ENCODE results near the gene IFNA13. TPM values are rescaled to one million over a fixed set of nuclear protein-coding genes. Genes with fewer than 3 reads are reported as not detected.
A peak's percentile ranks its signal among the peaks of the same experiment; 100 is the strongest.

Gene IFNA13
- polyA plus RNA-seq, 3 donors = not detected

GRCh38 chr9:21333226-21333625 lies 34.6 kb downstream of the IFNA13 start:
- peak overlapping the region; percentile 25 to 30 for H3K4me3 Mint-ChIP-seq
- no peaks in the 10 kb centered on the region for H3K9me3 ChIP-seq (replicated peaks in 1 of 2; ENCODE audit: control insufficient read depth in 1 of 2, insufficient read depth in 1 of 2, low read length in 2 of 2)
- H4K20me1 ChIP-seq (ENCODE audit: insufficient read depth, low read length) = peaks cover 57% of the 10 kb centered on the region
- peaks cover 17 to 21% of the 10 kb centered on the region in 2 donors for H3K36me3 Mint-ChIP-seq
- intact Hi-C loops (cut with micrococcal nuclease) = loop anchor here in 1 of 2 donors (10.0 kb wide), 2 partner anchors 52 to 112 kb away; partner anchors contain the start of genes IFNA1 and IFNA2
- peaks cover 71% of the 10 kb centered on the region for H3K79me2 ChIP-seq (ENCODE audit: insufficient read depth, low read length)
- H2AFZ ChIP-seq (ENCODE audit: insufficient read depth, low read depth, low read length, poor library complexity, severe bottlenecking) = no peak overlapping the region
- WGBS (ENCODE audit: insufficient coverage) = no CpG with 5 or more reads among the region's 2 CpGs
- H3K27ac Mint-ChIP-seq = peak overlapping the region in 2 of 7 donors; percentile 5 to 76
- H3K27me3 Mint-ChIP-seq (ENCODE audit: low read depth in 3 of 3) = peaks cover 0 to 6% (median 6%) of the 10 kb centered on the region in 3 donors
- no peak for DNase-seq
- H3K4me1 ChIP-seq (ENCODE audit: control insufficient read depth in 1 of 2, insufficient read depth in 2 of 2, low read length in 2 of 2) = peaks cover 22 to 39% of the 10 kb centered on the region in 2 donors
- no peak for TF ChIP-seq CTCF (IDR thresholded peaks at IDR 0.05)
- H3K4me3 ChIP-seq (replicated peaks in 1 of 3; ENCODE audit: low read depth in 2 of 3, low read length in 3 of 3) = peak overlapping the region in 1 of 3 experiments; percentile 94
- H3K36me3 ChIP-seq (replicated peaks in 1 of 2; ENCODE audit: control insufficient read depth in 1 of 2, insufficient read depth in 2 of 2, low read length in 2 of 2) = peaks cover 5 to 28% of the 10 kb centered on the region in 2 donors
- H3K27me3 ChIP-seq (ENCODE audit: control insufficient read depth in 2 of 2, insufficient read depth in 2 of 2, low read length in 2 of 2) = no peaks in the 10 kb centered on the region
- no peak overlapping the region for H3K27ac ChIP-seq (ENCODE audit: low read depth in 1 of 2, low read length in 2 of 2)
- no peaks in the 10 kb centered on the region for H3K9me3 Mint-ChIP-seq
- H3K4me2 ChIP-seq (replicated peaks; ENCODE audit: extremely low read depth, low read length, poor library complexity, severe bottlenecking) = peak overlapping the region; percentile 89
- H3K4me1 Mint-ChIP-seq = peaks cover 57% of the 10 kb centered on the region
- H3K9ac ChIP-seq (ENCODE audit: insufficient read depth, low read length, poor library complexity, severe bottlenecking) = no peak overlapping the region

- Histone ChIP-seq H2AFZ (ENCODE audit: insufficient read depth, low read depth, low read length, poor library complexity, severe bottlenecking) (no peak overlapping the region), H4K20me1 (ENCODE audit: insufficient read depth, low read length) (peaks cover 70% of the 10 kb centered on the region), H3K36me3 (replicated peaks in 1 of 2; ENCODE audit: control insufficient read depth in 1 of 2, insufficient read depth in 2 of 2, low read length in 2 of 2) (peaks cover 5 to 28% of the 10 kb centered on the region in 2 donors), H3K4me3 (replicated peaks in 1 of 3; ENCODE audit: low read depth in 2 of 3, low read length in 3 of 3) (no peak overlapping the region), H3K27ac (ENCODE audit: low read depth in 1 of 2, low read length in 2 of 2) (no peak overlapping the region), H3K4me1 (ENCODE audit: control insufficient read depth in 1 of 2, insufficient read depth in 2 of 2, low read length in 2 of 2) (peaks cover 22 to 39% of the 10 kb centered on the region in 2 donors), H3K27me3 (ENCODE audit: control insufficient read depth in 2 of 2, insufficient read depth in 2 of 2, low read length in 2 of 2) (no peaks in the 10 kb centered on the region), H3K79me2 (ENCODE audit: insufficient read depth, low read length) (peaks cover 85% of the 10 kb centered on the region), H3K4me2 (replicated peaks; ENCODE audit: extremely low read depth, low read length, poor library complexity, severe bottlenecking) (no peak overlapping the region), H3K9me3 (replicated peaks in 1 of 2; ENCODE audit: control insufficient read depth in 1 of 2, insufficient read depth in 1 of 2, low read length in 2 of 2) (no peaks in the 10 kb centered on the region), H3K9ac (ENCODE audit: insufficient read depth, low read length, poor library complexity, severe bottlenecking) (no peak overlapping the region)
- peaks cover 17 to 21% of the 10 kb centered on the region in 2 donors for H3K36me3 Mint-ChIP-seq
- peaks cover 0 to 1% (median 0%) of the 10 kb centered on the region in 3 donors for H3K27me3 Mint-ChIP-seq (ENCODE audit: low read depth in 3 of 3)
- DNase-seq = no peak
- H3K4me1 Mint-ChIP-seq = peaks cover 62% of the 10 kb centered on the region
- H3K9me3 Mint-ChIP-seq = no peaks in the 10 kb centered on the region
- peak overlapping the region in 1 of 7 donors; percentile 41 for H3K27ac Mint-ChIP-seq
- TF ChIP-seq CTCF (IDR thresholded peaks at IDR 0.05) = no peak
- H3K4me3 Mint-ChIP-seq = no peak overlapping the region
- intact Hi-C loops (cut with micrococcal nuclease) = loop anchor here in 1 of 2 donors (10.0 kb wide), 2 partner anchors 53 to 113 kb away; partner anchors contain the start of genes IFNA1 and IFNA2
- WGBS (ENCODE audit: insufficient coverage) = no CpG with 5 or more reads among the region's 5 CpGs
These were observed 36.0 kb downstream of the IFNA13 start for GRCh38 chr9:21331676-21332402.
